Erythroblast (primary cell): ENCODE measurements around the gene FAM174C.

Experiments
- GATA1 ChIP-seq: IDR thresholded peaks from 2 replicates; pipeline ENCODE4 v1.6.1; 2011; ENCODE audit warnings: low read depth, mild to moderate bottlenecking, control low read depth, low read length, moderate library complexity
- POLR2A ChIP-seq: IDR thresholded peaks from 2 replicates; pipeline ENCODE4 v1.6.1; 2011; ENCODE audit warnings: mild to moderate bottlenecking, low read length

DNA sequence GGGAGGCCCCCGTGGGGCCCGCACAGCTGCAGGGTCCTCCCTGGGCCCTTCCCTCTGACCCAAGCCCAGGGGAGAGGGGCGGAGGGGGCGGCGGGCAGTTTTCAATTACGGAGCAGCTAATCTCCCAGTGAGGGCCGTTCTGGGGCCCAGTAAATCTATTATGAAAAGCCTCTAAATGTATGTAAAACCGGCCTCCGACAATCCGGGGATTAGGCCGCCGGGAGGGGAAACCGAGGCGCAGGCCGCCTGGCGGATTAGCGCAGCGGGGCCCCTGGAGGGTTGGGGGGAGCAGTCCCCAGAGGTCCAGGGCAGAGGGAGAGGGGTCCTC lies 35.5 kb downstream of the FAM174C start:
- TF ChIP-seq POLR2A (no peak), GATA1 (no peak)
